ENCODE results near the gene PDK1. TPM values are rescaled to one million over a fixed set of nuclear protein-coding genes. Genes with fewer than 3 reads are reported as not detected.
"Not testable (repeated sequence)": the region's sequence is repeated elsewhere in the genome, so short reads cannot be mapped to it uniquely, and the experiment has no call there.

PDK1 gene
- total RNA-seq, 2 donors from 2014 or later, result 8.0 to 17.5 TPM

- intact Hi-C loops (cut with DNase I), result no loop called here
- ATAC-seq (no peak), DNase-seq (no peak)
- Histone ChIP-seq H3K4me3 (no peak overlapping the region), H3K36me3 (replicated peaks in 1 of 2; ENCODE audit: insufficient read depth in 1 of 2, low read depth in 2 of 2) (no peaks in the 10 kb centered on the region), H3K9me3 (no peaks in the 10 kb centered on the region), H3K4me1 (no peaks in the 10 kb centered on the region), H3K27ac (no peak overlapping the region), H3K27me3 (no peaks in the 10 kb centered on the region)
- TF ChIP-seq POLR2A (IDR thresholded peaks at IDR 0.05) (no peak), CTCF (IDR thresholded peaks at IDR 0.05) (no peak)
- 90 to 91% methylated on average over 3 of the region's 3 CpGs for WGBS, 2 donors
These were observed 20.8 kb upstream of the PDK1 start for GRCh38 chr2:172535119-172535518.

GRCh38 chr2:172537851-172538250 is 18.0 kb upstream of the PDK1 start:
- 100% methylated on average over 11 of the region's 37 CpGs; no CpG with 5 or more reads in 1 of the 2 donors for WGBS, 2 donors
- H3K27me3 ChIP-seq; H3K36me3 ChIP-seq (replicated peaks in 1 of 2; ENCODE audit: insufficient read depth in 1 of 2, low read depth in 2 of 2); H3K4me1 ChIP-seq; DNase-seq; ATAC-seq; intact Hi-C loops (cut with DNase I); H3K27ac ChIP-seq; H3K4me3 ChIP-seq; H3K9me3 ChIP-seq: not testable (repeated sequence)

GRCh38 chr2:172539767-172540166 is 16.1 kb upstream of the PDK1 start:
- Histone ChIP-seq H3K27ac (no peak overlapping the region), H3K9me3 (no peaks in the 10 kb centered on the region), H3K27me3 (no peaks in the 10 kb centered on the region), H3K36me3 (replicated peaks in 1 of 2; ENCODE audit: insufficient read depth in 1 of 2, low read depth in 2 of 2) (no peaks in the 10 kb centered on the region), H3K4me1 (no peaks in the 10 kb centered on the region), H3K4me3 (no peak overlapping the region)
- DNase-seq, result no peak
- WGBS, 2 donors, result 78 to 86% methylated on average over 4 of the region's 4 CpGs
- intact Hi-C loops (cut with DNase I), result no loop called here
- ATAC-seq, result no peak
- TF ChIP-seq CTCF (IDR thresholded peaks at IDR 0.05) (no peak), POLR2A (IDR thresholded peaks at IDR 0.05) (no peak)

GRCh38 chr2:172540421-172540820 is 15.5 kb upstream of the PDK1 start:
- H3K4me1 ChIP-seq, result no peaks in the 10 kb centered on the region
- DNase-seq (no peak), ATAC-seq (no peak)
- intact Hi-C loops (cut with DNase I), result no loop called here
- H3K27me3 ChIP-seq, result no peaks in the 10 kb centered on the region
- no peak overlapping the region for H3K4me3 ChIP-seq
- no peaks in the 10 kb centered on the region for H3K36me3 ChIP-seq (replicated peaks in 1 of 2; ENCODE audit: insufficient read depth in 1 of 2, low read depth in 2 of 2)
- no peaks in the 10 kb centered on the region for H3K9me3 ChIP-seq
- TF ChIP-seq CTCF (IDR thresholded peaks at IDR 0.05) (no peak), POLR2A (IDR thresholded peaks at IDR 0.05) (no peak)
- no peak overlapping the region for H3K27ac ChIP-seq

- H3K36me3 ChIP-seq (replicated peaks in 1 of 2; ENCODE audit: insufficient read depth in 1 of 2, low read depth in 2 of 2), result no peaks in the 10 kb centered on the region
- DNase-seq (no peak), ATAC-seq (no peak)
- H3K9me3 ChIP-seq, result no peaks in the 10 kb centered on the region
- no peak overlapping the region for H3K4me3 ChIP-seq
- no peak overlapping the region for H3K27ac ChIP-seq
- intact Hi-C loops (cut with DNase I), result no loop called here
- H3K27me3 ChIP-seq, result no peaks in the 10 kb centered on the region
- H3K4me1 ChIP-seq, result no peaks in the 10 kb centered on the region
- 88 to 91% methylated on average over 2 of the region's 2 CpGs for WGBS, 2 donors
- no peak for TF ChIP-seq CTCF (IDR thresholded peaks at IDR 0.05)
- TF ChIP-seq POLR2A (IDR thresholded peaks at IDR 0.05), result no peak
These were observed 10.3 kb upstream of the PDK1 start for GRCh38 chr2:172545408-172546075.
